Measurements from ENCODE around the gene STK10. TPM values are rescaled to one million over a fixed set of nuclear protein-coding genes. Genes with fewer than 3 reads are reported as not detected.

STK10 gene
- total and polyA plus RNA-seq, 4 donors, result 2.8 to 21.7 (median 7.7) TPM

DNA sequence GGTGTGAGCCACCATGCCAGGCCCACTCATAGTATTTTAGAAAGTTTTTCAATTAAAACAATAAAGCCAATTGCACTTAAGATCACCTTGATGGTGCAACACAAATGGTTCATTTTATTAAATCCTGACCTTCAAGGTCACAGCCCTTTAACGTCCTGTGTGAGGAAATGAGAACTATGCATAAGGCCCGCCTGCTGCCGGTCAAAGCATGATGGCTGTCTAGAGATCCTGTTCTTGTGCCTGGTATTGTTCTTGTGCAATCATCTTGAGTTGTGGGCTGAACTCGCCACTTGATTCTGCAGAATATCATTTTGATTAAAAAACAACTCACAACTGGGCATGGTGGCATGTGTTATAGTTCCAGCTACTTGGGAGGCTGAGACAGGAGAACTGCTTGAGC is 137.9 kb downstream of the STK10 start:
- Histone ChIP-seq H3K27ac (ENCODE audit: low read depth in 1 of 2, low read length in 2 of 2) (no peak overlapping the region), H3K9ac (ENCODE audit: low read depth in 1 of 2, low read length in 2 of 2) (no peak overlapping the region), H3K36me3 (ENCODE audit: control insufficient read depth in 4 of 4, insufficient read depth in 3 of 4, low read depth in 1 of 4, low read length in 3 of 4) (peaks cover 2 to 7% (median 6%) of the 10 kb centered on the region in 4 donors), H3K4me1 (ENCODE audit: control insufficient read depth in 4 of 4, insufficient read depth in 4 of 4, low read length in 3 of 4) (no peaks in the 10 kb centered on the region), H3K9me3 (ENCODE audit: control insufficient read depth in 4 of 4, low read length in 3 of 4) (no peaks in the 10 kb centered on the region), H3K27me3 (ENCODE audit: control insufficient read depth in 4 of 4, insufficient read depth in 4 of 4, low read length in 3 of 4) (no peaks in the 10 kb centered on the region), H3K4me3 (ENCODE audit: low read depth in 1 of 3, low read length in 3 of 3) (no peak overlapping the region)
- DNase-seq (ENCODE audit: low spot score), result no peak
- TF ChIP-seq, protein P1, sequence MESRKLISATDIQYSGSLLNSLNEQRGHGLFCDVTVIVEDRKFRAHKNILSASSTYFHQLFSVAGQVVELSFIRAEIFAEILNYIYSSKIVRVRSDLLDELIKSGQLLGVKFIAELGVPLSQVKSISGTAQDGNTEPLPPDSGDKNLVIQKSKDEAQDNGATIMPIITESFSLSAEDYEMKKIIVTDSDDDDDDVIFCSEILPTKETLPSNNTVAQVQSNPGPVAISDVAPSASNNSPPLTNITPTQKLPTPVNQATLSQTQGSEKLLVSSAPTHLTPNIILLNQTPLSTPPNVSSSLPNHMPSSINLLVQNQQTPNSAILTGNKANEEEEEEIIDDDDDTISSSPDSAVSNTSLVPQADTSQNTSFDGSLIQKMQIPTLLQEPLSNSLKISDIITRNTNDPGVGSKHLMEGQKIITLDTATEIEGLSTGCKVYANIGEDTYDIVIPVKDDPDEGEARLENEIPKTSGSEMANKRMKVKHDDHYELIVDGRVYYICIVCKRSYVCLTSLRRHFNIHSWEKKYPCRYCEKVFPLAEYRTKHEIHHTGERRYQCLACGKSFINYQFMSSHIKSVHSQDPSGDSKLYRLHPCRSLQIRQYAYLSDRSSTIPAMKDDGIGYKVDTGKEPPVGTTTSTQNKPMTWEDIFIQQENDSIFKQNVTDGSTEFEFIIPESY (IDR thresholded peaks at IDR 0.05), result no peak
- TF ChIP-seq SP1 (IDR thresholded peaks at IDR 0.05), result no peak
- no peak for TF ChIP-seq GABPA (IDR thresholded peaks at IDR 0.05 in 1 of 2, conservative IDR thresholded peaks at IDR 0.05 in 1 of 2)
- TF ChIP-seq FOXA2 (IDR thresholded peaks at IDR 0.05), result no peak
- TF ChIP-seq HNF4A (conservative IDR thresholded peaks at IDR 0.05), result no peak
- TF ChIP-seq RAD21 (IDR thresholded peaks at IDR 0.05), result no peak
- TF ChIP-seq, protein P2, sequence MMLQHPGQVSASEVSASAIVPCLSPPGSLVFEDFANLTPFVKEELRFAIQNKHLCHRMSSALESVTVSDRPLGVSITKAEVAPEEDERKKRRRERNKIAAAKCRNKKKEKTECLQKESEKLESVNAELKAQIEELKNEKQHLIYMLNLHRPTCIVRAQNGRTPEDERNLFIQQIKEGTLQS (IDR thresholded peaks at IDR 0.05), result no peak
- TF ChIP-seq HNF4G (IDR thresholded peaks at IDR 0.05), result no peak
- WGBS, result 85% methylated on average over 4 of the region's 4 CpGs

DNA sequence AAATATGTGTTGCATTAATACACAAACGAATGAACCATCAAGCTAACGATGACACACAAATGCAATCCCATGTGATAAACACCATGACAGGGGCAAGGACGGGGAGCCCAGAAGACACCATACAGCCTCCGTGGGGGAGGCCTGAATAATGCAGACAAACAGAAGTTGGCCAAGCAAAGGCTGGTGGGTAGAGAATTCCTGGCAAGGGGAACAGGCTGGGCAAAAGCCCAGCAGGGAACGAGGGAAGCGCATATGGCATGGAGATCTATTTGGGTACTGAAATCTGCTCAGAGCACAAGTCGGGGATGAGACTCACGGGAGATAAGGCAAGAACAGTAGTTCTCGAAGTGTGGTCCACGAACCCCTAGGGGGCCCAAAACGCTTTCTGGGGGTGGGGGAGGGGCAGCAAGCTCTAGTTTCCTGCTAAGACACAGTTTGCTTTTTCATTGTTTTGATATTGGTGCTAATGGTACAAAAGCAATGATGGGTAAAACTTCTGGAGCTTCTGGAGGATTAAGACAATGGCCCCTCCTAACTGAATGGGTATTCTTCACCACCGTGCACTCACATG is 138.7 kb downstream of the STK10 start:
- no peak for DNase-seq (ENCODE audit: low spot score)
- Histone ChIP-seq H3K27me3 (ENCODE audit: control insufficient read depth in 4 of 4, insufficient read depth in 4 of 4, low read length in 3 of 4) (no peaks in the 10 kb centered on the region), H3K9ac (ENCODE audit: low read depth in 1 of 2, low read length in 2 of 2) (no peak overlapping the region), H3K4me1 (ENCODE audit: control insufficient read depth in 4 of 4, insufficient read depth in 4 of 4, low read length in 3 of 4) (no peaks in the 10 kb centered on the region), H3K27ac (ENCODE audit: low read depth in 1 of 2, low read length in 2 of 2) (no peak overlapping the region), H3K4me3 (ENCODE audit: low read depth in 1 of 3, low read length in 3 of 3) (no peak overlapping the region), H3K36me3 (ENCODE audit: control insufficient read depth in 4 of 4, insufficient read depth in 3 of 4, low read depth in 1 of 4, low read length in 3 of 4) (peaks cover 2 to 11% (median 7%) of the 10 kb centered on the region in 4 donors), H3K9me3 (ENCODE audit: control insufficient read depth in 4 of 4, low read length in 3 of 4) (no peaks in the 10 kb centered on the region)
- TF ChIP-seq EGR1 (IDR thresholded peaks at IDR 0.05; ENCODE audit: low read depth in 2 of 2) (no peak), JUND (IDR thresholded peaks at IDR 0.05) (no peak), YY1 (IDR thresholded peaks at IDR 0.05) (no peak), NR2F2 (IDR thresholded peaks at IDR 0.05) (no peak), RAD21 (IDR thresholded peaks at IDR 0.05) (no peak), TAF1 (conservative IDR thresholded peaks at IDR 0.05) (no peak), FOXA1 (IDR thresholded peaks at IDR 0.05) (no peak), FOXA2 (IDR thresholded peaks at IDR 0.05) (no peak), RXRA (IDR thresholded peaks at IDR 0.05) (no peak)
- TF ChIP-seq, protein P3, sequence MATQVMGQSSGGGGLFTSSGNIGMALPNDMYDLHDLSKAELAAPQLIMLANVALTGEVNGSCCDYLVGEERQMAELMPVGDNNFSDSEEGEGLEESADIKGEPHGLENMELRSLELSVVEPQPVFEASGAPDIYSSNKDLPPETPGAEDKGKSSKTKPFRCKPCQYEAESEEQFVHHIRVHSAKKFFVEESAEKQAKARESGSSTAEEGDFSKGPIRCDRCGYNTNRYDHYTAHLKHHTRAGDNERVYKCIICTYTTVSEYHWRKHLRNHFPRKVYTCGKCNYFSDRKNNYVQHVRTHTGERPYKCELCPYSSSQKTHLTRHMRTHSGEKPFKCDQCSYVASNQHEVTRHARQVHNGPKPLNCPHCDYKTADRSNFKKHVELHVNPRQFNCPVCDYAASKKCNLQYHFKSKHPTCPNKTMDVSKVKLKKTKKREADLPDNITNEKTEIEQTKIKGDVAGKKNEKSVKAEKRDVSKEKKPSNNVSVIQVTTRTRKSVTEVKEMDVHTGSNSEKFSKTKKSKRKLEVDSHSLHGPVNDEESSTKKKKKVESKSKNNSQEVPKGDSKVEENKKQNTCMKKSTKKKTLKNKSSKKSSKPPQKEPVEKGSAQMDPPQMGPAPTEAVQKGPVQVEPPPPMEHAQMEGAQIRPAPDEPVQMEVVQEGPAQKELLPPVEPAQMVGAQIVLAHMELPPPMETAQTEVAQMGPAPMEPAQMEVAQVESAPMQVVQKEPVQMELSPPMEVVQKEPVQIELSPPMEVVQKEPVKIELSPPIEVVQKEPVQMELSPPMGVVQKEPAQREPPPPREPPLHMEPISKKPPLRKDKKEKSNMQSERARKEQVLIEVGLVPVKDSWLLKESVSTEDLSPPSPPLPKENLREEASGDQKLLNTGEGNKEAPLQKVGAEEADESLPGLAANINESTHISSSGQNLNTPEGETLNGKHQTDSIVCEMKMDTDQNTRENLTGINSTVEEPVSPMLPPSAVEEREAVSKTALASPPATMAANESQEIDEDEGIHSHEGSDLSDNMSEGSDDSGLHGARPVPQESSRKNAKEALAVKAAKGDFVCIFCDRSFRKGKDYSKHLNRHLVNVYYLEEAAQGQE (IDR thresholded peaks at IDR 0.05), result no peak
- TF ChIP-seq, protein P4, sequence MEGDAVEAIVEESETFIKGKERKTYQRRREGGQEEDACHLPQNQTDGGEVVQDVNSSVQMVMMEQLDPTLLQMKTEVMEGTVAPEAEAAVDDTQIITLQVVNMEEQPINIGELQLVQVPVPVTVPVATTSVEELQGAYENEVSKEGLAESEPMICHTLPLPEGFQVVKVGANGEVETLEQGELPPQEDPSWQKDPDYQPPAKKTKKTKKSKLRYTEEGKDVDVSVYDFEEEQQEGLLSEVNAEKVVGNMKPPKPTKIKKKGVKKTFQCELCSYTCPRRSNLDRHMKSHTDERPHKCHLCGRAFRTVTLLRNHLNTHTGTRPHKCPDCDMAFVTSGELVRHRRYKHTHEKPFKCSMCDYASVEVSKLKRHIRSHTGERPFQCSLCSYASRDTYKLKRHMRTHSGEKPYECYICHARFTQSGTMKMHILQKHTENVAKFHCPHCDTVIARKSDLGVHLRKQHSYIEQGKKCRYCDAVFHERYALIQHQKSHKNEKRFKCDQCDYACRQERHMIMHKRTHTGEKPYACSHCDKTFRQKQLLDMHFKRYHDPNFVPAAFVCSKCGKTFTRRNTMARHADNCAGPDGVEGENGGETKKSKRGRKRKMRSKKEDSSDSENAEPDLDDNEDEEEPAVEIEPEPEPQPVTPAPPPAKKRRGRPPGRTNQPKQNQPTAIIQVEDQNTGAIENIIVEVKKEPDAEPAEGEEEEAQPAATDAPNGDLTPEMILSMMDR (IDR thresholded peaks at IDR 0.05; ENCODE audit: low read depth, low read length, missing input control), result no peak
- TF ChIP-seq, protein P1 (IDR thresholded peaks at IDR 0.05), result no peak
- TF ChIP-seq, protein P5, sequence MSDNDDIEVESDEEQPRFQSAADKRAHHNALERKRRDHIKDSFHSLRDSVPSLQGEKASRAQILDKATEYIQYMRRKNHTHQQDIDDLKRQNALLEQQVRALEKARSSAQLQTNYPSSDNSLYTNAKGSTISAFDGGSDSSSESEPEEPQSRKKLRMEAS (IDR thresholded peaks at IDR 0.05), result no peak
- TF ChIP-seq, protein P2 (IDR thresholded peaks at IDR 0.05), result no peak
- WGBS, result 89% methylated on average over 12 of the region's 12 CpGs
